ENCODE results near the gene KANSL1.

The KANSL1 gene

DNA sequence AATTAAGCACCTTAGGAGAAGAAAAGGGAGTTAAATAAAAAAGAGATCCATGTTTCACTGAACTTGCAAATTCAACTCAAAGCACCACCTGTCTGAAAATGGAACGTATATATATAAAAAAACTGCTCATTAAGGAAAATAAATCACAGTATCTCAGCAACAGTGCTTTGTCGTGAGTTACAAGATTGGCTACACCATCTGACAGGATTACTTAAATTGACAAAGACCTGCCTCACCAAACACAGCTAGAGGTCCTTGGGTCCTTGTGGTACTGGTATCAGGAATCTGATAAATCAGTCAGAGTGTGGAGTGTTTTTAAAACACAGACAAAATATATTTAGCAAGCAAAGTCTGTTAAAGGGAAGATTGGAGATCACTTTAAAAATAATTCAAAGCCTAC is 63.9 kb downstream of the KANSL1 start:
- Histone ChIP-seq H3K27ac (ENCODE audit: low read length) (no peak overlapping the region), H3K27me3 (ENCODE audit: insufficient read depth, low read length) (no peaks in the 10 kb centered on the region), H3K36me3 (ENCODE audit: insufficient read depth, low read depth, low read length) (0 out of 2 replicates have a peak, but pooled peaks cover 6% of the 10 kb centered on the region), H3K9me3 (ENCODE audit: insufficient read depth, low read depth, low read length) (no peaks in the 10 kb centered on the region), H3K4me1 (ENCODE audit: insufficient read depth, low read length) (peaks cover 26% of the 10 kb centered on the region), H3K9ac (ENCODE audit: low read depth, low read length) (no peak overlapping the region), H3K4me3 (ENCODE audit: low read length) (no peak overlapping the region)

DNA sequence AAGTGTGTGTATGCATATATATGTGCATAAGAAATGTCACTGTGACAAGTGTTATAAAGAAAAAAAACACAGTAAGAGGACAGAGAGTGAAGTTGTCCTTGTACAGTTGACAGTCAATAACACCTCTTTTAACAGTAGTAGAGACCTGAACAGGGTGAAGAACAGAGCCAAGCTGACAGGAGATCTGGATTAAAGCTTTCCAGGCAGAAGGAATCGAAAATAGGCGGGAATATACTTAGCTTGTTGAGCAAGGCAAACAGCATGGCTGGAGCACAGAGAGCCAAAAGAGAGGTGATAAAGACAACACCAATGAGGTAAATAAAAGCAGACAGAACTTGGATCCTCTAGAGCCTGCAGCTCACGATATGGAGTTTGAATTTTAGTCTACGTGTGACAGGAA is 64.8 kb downstream of the KANSL1 start:
- Histone ChIP-seq H3K36me3 (ENCODE audit: insufficient read depth, low read depth, low read length) (0 out of 2 replicates have a peak, but pooled peaks cover 6% of the 10 kb centered on the region), H3K4me1 (ENCODE audit: insufficient read depth, low read length) (peaks cover 24% of the 10 kb centered on the region), H3K9ac (ENCODE audit: low read depth, low read length) (no peak overlapping the region), H3K27me3 (ENCODE audit: insufficient read depth, low read length) (no peaks in the 10 kb centered on the region), H3K9me3 (ENCODE audit: insufficient read depth, low read depth, low read length) (no peaks in the 10 kb centered on the region), H3K27ac (ENCODE audit: low read length) (no peak overlapping the region), H3K4me3 (ENCODE audit: low read length) (no peak overlapping the region)

DNA sequence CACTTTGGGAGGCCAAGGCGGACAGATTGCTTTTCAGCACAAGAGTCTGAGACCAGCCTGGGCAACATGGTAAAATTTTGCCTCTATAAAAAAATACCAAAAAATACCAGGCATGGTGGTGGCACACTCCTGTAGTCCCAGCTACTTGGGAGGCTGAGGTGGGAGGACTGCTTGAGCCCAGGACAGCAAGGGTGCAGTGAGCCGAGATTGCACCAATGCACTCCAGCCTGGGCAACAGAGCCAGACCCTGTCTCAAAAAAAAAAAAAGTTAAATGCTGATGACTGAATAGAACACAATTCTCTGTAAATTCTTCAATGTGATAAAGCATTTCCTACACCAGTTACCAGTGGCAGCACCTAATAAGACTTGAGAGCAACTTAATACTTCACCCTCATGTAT is 65.7 kb downstream of the KANSL1 start:
- H3K4me3 ChIP-seq (ENCODE audit: low read length) = no peak overlapping the region
- H3K4me1 ChIP-seq (ENCODE audit: insufficient read depth, low read length) = peaks cover 19% of the 10 kb centered on the region
- H3K9me3 ChIP-seq (ENCODE audit: insufficient read depth, low read depth, low read length) = no peaks in the 10 kb centered on the region

DNA sequence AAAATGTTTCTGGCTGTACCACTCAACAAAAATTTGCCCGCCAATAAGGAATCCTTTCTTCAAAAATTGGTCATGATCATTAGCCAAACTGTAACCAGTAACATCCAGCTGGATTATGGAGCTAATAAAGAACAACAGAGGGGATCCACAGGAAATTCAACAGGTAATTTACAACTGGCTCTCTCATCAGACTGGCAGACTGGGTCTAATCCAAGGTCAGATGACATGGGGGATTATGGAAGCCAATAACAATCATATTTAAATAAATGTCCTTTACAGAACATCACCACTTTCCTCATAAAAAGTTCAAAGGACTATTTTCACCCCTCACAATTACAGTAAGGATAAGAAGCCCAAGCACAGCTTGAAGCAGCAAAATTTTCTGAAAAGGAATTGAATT is 66.4 kb downstream of the KANSL1 start:
- H3K9me3 ChIP-seq (ENCODE audit: insufficient read depth, low read depth, low read length) = no peaks in the 10 kb centered on the region
- no peak overlapping the region for H3K9ac ChIP-seq (ENCODE audit: low read depth, low read length)
- no peak overlapping the region for H3K4me3 ChIP-seq (ENCODE audit: low read length)
- H3K27ac ChIP-seq (ENCODE audit: low read length) = no peak overlapping the region
- H3K36me3 ChIP-seq (ENCODE audit: insufficient read depth, low read depth, low read length) = 0 out of 2 replicates have a peak, but pooled peaks cover 6% of the 10 kb centered on the region
- no peaks in the 10 kb centered on the region for H3K27me3 ChIP-seq (ENCODE audit: insufficient read depth, low read length)
- peaks cover 19% of the 10 kb centered on the region for H3K4me1 ChIP-seq (ENCODE audit: insufficient read depth, low read length)

More for the DNA sequence above, 65.7 kb downstream of the KANSL1 start:
- no peaks in the 10 kb centered on the region for H3K27me3 ChIP-seq (ENCODE audit: insufficient read depth, low read length)
- no peak overlapping the region for H3K9ac ChIP-seq (ENCODE audit: low read depth, low read length)
- 0 out of 2 replicates have a peak, but pooled peaks cover 6% of the 10 kb centered on the region for H3K36me3 ChIP-seq (ENCODE audit: insufficient read depth, low read depth, low read length)
- H3K27ac ChIP-seq (ENCODE audit: low read length) = no peak overlapping the region

DNA sequence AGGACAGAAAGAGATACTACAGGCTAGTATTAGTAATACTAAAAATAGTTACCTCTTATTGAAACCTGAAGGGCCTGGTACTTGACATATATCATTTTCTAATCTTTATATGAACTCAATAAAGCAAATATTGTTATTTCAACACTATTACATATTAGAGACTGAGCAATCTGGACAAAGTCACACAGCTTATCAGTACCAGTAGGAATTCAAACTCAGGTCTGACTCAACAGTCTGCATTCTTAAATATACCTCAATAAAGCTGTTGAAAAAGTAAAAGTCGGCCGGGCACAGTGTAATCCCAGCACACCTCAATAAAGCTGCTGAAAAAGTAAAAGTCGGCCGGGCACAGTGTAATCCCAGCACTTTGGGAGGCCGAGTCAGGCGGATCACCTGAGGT is 67.4 kb downstream of the KANSL1 start:
- Histone ChIP-seq H3K9ac (ENCODE audit: low read depth, low read length) (no peak overlapping the region), H3K4me1 (ENCODE audit: insufficient read depth, low read length) (peaks cover 10% of the 10 kb centered on the region), H3K36me3 (ENCODE audit: insufficient read depth, low read depth, low read length) (0 out of 2 replicates have a peak, but pooled peaks cover 6% of the 10 kb centered on the region), H3K27me3 (ENCODE audit: insufficient read depth, low read length) (no peaks in the 10 kb centered on the region), H3K9me3 (ENCODE audit: insufficient read depth, low read depth, low read length) (no peaks in the 10 kb centered on the region), H3K4me3 (ENCODE audit: low read length) (no peak overlapping the region), H3K27ac (ENCODE audit: low read length) (no peak overlapping the region)

DNA sequence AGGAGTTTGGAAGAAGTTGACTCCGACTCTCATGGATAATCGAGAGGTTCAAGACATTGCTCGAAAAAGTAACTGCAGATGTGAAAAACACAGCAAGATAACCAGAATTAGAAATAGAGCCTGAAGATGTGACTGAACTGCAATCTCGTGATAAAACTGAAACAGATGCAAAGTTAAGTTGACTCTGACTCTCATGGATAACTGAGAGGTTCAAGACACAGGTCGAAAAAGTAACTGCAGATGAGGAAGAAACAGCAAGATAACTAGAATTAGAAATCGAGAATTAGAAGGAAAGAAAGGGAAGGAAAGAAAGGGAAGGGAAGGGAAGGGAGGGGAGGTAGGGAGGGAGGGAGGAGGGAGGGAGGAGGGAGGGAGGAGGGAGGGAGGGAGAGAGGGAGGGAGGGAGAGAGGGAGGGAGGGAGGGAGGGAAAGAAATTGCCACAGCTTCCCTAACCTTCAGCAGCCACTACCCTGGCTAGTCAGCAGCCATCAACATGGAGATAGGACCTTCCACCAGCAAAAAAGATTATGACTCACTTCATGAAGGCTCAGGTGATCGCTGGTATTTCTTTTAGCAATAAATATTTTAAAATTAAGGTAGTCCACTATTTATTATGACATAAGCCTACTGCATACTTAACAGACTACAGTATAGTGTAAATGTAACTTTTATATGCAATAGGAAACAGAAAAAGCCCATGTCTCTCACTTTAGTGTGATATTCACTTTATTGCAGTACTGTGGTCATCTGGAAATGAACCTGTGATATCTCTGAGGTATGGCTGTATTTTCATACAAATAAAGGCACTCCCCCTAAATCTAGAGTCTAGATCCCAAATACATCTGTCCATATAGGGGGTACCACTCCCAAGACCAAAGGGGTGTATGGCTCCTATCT is 68.3 kb downstream of the KANSL1 start:
- Histone ChIP-seq H3K36me3 (ENCODE audit: insufficient read depth, low read depth, low read length) (0 out of 2 replicates have a peak, but pooled peaks cover 6% of the 10 kb centered on the region), H3K27ac (ENCODE audit: low read length) (no peak overlapping the region), H3K9me3 (ENCODE audit: insufficient read depth, low read depth, low read length) (no peaks in the 10 kb centered on the region), H3K4me3 (ENCODE audit: low read length) (no peak overlapping the region), H3K27me3 (ENCODE audit: insufficient read depth, low read length) (no peaks in the 10 kb centered on the region), H3K4me1 (ENCODE audit: insufficient read depth, low read length) (peaks cover 2% of the 10 kb centered on the region), H3K9ac (ENCODE audit: low read depth, low read length) (no peak overlapping the region)

DNA sequence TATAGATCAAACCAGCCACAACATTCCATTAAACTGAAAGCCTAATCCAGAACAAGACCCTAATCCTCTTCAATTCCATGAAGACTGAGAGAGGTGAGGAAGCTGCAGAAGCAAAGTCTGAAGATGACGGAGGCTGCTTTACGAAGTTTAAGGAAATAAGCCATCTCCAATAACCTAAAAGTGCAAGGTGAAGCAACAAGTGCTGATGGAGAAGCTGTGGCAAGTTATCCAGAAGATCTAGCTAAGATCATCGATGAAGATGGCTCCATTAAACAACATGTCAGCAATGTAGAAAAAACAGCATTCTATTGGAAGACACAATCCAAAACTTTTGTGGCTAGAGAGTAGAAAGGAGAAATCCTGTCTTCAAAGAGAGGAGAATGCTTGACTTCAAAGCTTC is 69.6 kb downstream of the KANSL1 start:
- Histone ChIP-seq H3K27ac (ENCODE audit: low read length) (no peak overlapping the region), H3K4me3 (ENCODE audit: low read length) (no peak overlapping the region), H3K9ac (ENCODE audit: low read depth, low read length) (no peak overlapping the region), H3K36me3 (ENCODE audit: insufficient read depth, low read depth, low read length) (no peaks in the 10 kb centered on the region), H3K27me3 (ENCODE audit: insufficient read depth, low read length) (no peaks in the 10 kb centered on the region), H3K4me1 (ENCODE audit: insufficient read depth, low read length) (peaks cover 7% of the 10 kb centered on the region), H3K9me3 (ENCODE audit: insufficient read depth, low read depth, low read length) (no peaks in the 10 kb centered on the region)

DNA sequence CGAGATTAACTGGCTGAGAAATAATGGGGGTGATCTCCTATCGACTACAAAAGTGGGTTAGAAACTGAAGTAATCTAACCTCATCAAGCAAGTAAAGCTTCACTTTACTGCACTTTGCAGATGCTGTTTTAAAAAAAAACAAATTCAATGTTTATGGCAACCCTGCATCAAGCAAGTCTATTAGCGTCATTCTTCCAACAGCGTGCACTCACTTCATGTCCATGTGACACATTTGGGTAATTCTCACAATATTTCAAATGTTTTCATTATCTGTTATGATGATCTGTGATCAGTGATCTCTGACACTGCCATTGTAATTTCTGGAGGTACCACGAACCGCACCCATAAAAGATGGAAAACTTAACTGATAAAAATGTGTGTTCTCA is 70.8 kb downstream of the KANSL1 start:
- Histone ChIP-seq H3K9me3 (ENCODE audit: insufficient read depth, low read depth, low read length) (no peaks in the 10 kb centered on the region), H3K27me3 (ENCODE audit: insufficient read depth, low read length) (no peaks in the 10 kb centered on the region), H3K4me1 (ENCODE audit: insufficient read depth, low read length) (peaks cover 15% of the 10 kb centered on the region), H3K27ac (ENCODE audit: low read length) (no peak overlapping the region), H3K4me3 (ENCODE audit: low read length) (no peak overlapping the region), H3K36me3 (ENCODE audit: insufficient read depth, low read depth, low read length) (no peaks in the 10 kb centered on the region), H3K9ac (ENCODE audit: low read depth, low read length) (no peak overlapping the region)

DNA sequence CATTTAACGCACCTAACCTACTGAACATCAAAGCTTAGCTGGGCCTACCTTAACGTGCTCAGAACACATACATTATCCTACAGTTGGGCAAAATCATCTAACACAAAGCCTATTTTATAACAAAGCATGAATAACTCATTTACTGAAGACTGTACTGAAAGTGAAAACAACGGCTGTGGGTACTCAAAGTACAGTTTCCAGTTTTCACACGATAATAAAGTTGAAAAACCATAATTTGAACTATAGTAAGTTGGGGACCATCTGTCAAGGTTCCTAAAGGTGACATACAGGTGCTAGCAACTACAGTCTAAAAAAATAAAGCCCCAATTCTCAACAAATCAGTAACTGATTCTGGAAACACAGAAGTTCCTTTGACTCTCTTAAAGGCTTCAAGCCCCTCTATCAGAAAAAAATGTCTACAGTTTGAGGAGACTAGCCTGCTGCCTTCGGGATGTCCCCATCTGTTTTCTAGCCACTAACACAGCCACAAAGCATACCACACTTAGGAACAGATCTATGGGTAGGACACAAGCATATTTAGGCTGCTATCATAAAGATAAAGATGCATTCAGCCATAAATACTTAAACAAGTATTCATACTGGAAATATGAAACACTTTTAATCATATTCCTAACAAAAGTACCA is 71.3 kb downstream of the KANSL1 start:
- no peaks in the 10 kb centered on the region for H3K27me3 ChIP-seq (ENCODE audit: insufficient read depth, low read length)
- no peak overlapping the region for H3K27ac ChIP-seq (ENCODE audit: low read length)
- H3K4me1 ChIP-seq (ENCODE audit: insufficient read depth, low read length) = peaks cover 20% of the 10 kb centered on the region
- no peak overlapping the region for H3K9ac ChIP-seq (ENCODE audit: low read depth, low read length)
- no peaks in the 10 kb centered on the region for H3K36me3 ChIP-seq (ENCODE audit: insufficient read depth, low read depth, low read length)
- H3K9me3 ChIP-seq (ENCODE audit: insufficient read depth, low read depth, low read length) = no peaks in the 10 kb centered on the region
- H3K4me3 ChIP-seq (ENCODE audit: low read length) = no peak overlapping the region

DNA sequence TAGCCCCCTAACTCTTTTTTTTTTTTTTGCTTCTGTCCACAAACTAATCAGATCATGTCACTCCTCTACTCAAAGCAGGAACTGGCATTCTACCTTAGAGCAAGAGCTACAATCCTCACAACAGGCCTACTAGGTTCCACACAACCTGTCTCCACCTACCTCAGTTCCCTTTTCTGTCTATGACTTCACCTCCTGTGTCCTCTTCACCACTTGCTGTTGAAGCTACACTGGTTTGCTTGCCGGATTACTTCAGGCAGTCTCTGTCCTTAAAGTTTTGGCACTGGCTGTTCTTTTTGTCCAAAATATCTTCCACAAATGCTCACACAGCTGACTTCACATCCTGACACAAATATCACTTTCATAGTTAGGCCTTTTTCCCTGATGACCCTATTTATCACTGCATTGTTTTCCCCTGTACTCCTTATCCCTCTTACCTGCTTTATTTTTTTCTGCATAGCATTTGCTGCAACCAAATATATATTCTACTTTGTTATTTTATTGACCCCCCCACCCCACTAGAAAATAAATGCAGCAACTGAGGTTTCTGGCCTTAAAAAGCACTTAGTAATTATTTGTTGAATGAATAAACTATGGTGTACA is 72.0 kb downstream of the KANSL1 start:
- Histone ChIP-seq H3K4me3 (ENCODE audit: low read length) (no peak overlapping the region), H3K27me3 (ENCODE audit: insufficient read depth, low read length) (no peaks in the 10 kb centered on the region), H3K9me3 (ENCODE audit: insufficient read depth, low read depth, low read length) (no peaks in the 10 kb centered on the region), H3K9ac (ENCODE audit: low read depth, low read length) (no peak overlapping the region), H3K36me3 (ENCODE audit: insufficient read depth, low read depth, low read length) (no peaks in the 10 kb centered on the region), H3K27ac (ENCODE audit: low read length) (no peak overlapping the region), H3K4me1 (ENCODE audit: insufficient read depth, low read length) (peaks cover 20% of the 10 kb centered on the region)

DNA sequence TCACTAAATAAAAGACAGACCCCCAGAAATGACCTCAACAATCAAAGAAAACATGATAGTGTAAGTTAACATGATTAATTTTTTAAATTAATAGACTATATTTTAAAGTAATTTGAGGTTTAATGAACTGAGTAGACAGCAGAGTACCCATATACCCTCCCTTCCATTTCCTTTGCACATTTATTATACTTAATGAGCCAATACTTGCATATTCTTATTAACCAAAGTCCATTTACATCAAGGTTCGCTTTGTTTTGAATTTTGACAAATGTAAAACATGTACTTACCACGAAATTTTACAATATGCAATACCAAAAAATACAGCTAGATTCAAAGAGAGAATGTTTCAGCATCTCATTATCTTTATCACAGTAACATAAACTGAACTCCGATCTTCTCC is 72.7 kb downstream of the KANSL1 start:
- H3K9me3 ChIP-seq (ENCODE audit: insufficient read depth, low read depth, low read length) = no peaks in the 10 kb centered on the region
- H3K27ac ChIP-seq (ENCODE audit: low read length) = no peak overlapping the region
- H3K9ac ChIP-seq (ENCODE audit: low read depth, low read length) = no peak overlapping the region
- H3K27me3 ChIP-seq (ENCODE audit: insufficient read depth, low read length) = no peaks in the 10 kb centered on the region
- no peaks in the 10 kb centered on the region for H3K36me3 ChIP-seq (ENCODE audit: insufficient read depth, low read depth, low read length)
- no peak overlapping the region for H3K4me3 ChIP-seq (ENCODE audit: low read length)
- H3K4me1 ChIP-seq (ENCODE audit: insufficient read depth, low read length) = peaks cover 20% of the 10 kb centered on the region

Measured in iPS-20b (cell line).